BJ (cell line): ENCODE data around the gene FBP1. TPM values are rescaled to one million over a fixed set of nuclear protein-coding genes. Genes with fewer than 3 reads are reported as not detected.

ENCODE experiments used
- CTCF ChIA-PET: fragments of 350-600 bp; formaldehyde crosslinking; extraction: SDS; loops from one replicate; lab custom pipeline; 2021; ENCODE audit warnings: antibody characterized with exemption, inconsistent platforms; lab: Yijun Ruan, JAX
- POLR2A ChIA-PET: fragments of 300-600 bp; sonication (Branson Sonifier 250); formaldehyde crosslinking; extraction: SDS; loops from one replicate; lab custom pipeline; 2021; ENCODE audit warnings: antibody characterized with exemption; lab: Charles Lee
- DNase-seq: peaks from one replicate; pipeline ENCODE4 v3.0.0-alpha.2; 2011; ENCODE audit warnings: low read depth
- H3K27me3 ChIP-seq: 2 replicates; pipeline ENCODE4 v1.6.0; 2011; ENCODE audit warnings: low read length; ENCODE audit not compliant: control insufficient read depth, insufficient read depth
- H3K36me3 ChIP-seq: 2 replicates; pipeline ENCODE4 v1.5.1; 2011; ENCODE audit warnings: low read length; ENCODE audit not compliant: control insufficient read depth, insufficient read depth
- H3K4me3 ChIP-seq: 2 replicates; pipeline ENCODE4 v1.5.1; 2011; ENCODE audit warnings: low read depth, mild to moderate bottlenecking, control low read depth, low read length
- polyA plus RNA-seq: library from polyadenylated mRNA; depleted of rRNA; stranded (reverse); fragments of >200 nt; gene quantifications from 2 replicates; pipeline ENCODE4 v1.2.3, GENCODE V29; 2011
- TF ChIP-seq, protein P1 (sequence below): IDR thresholded peaks from 2 replicates; pipeline ENCODE4 v1.5.1; 2011; ENCODE audit warnings: low read depth, mild to moderate bottlenecking, control low read depth, inconsistent platforms, low read length, moderate library complexity; ENCODE audit not compliant: insufficient read depth

Gene FBP1
- polyA plus RNA-seq, 1 experiment, result 0.15 TPM

DNA sequence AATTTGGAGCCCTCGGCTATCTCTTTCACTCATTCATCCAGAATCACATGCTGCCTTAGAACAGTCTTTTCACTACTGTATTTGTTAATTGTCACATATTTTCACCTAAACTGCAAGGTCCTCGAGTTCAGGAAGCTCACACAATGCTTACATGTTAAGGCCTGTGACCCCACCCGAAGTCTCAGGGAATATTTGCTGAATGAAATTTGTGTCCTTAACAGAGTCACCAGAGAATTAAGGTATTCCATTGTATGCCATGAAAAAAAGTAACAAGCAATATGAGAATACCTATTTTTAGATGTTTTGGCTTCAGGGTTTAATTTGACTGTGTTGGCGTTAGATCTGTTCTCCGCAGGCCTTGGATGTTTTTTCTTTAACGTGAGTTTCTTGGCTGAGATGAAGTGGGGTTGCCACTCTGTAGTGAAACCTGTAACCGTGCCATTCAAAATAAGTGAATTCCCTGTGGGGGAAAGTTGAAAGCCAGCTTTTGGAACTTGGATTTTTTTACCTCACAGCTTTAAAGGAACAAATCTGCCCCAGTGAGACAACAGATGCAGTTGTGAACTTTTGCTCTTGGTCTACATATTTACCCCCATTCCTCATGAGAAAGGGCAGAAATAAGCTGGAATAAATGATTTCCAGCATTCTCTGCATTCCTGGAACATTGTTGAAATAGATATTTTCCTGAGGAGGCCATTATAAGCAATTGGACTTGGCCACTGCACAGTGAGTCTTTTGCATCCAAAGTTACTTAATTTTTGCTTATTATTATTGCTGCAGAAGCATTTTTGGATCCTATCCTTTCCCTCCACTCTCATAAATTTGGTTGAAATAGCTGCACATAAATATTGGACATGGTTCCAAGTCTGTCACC is 35.9 kb upstream of the FBP1 start:
- POLR2A ChIA-PET, result interaction anchor here (0.6 to 0.7 kb wide), 2 partner anchors 101 to 243 kb away, joined by 3 to 4 read pairs; no protein-coding TSS in a partner anchor
- TF ChIP-seq, protein P1, sequence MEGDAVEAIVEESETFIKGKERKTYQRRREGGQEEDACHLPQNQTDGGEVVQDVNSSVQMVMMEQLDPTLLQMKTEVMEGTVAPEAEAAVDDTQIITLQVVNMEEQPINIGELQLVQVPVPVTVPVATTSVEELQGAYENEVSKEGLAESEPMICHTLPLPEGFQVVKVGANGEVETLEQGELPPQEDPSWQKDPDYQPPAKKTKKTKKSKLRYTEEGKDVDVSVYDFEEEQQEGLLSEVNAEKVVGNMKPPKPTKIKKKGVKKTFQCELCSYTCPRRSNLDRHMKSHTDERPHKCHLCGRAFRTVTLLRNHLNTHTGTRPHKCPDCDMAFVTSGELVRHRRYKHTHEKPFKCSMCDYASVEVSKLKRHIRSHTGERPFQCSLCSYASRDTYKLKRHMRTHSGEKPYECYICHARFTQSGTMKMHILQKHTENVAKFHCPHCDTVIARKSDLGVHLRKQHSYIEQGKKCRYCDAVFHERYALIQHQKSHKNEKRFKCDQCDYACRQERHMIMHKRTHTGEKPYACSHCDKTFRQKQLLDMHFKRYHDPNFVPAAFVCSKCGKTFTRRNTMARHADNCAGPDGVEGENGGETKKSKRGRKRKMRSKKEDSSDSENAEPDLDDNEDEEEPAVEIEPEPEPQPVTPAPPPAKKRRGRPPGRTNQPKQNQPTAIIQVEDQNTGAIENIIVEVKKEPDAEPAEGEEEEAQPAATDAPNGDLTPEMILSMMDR, result no peak
- Histone ChIP-seq H3K36me3 (no peaks in the 10 kb centered on the region), H3K4me3 (no peak overlapping the region), H3K27me3 (no peaks in the 10 kb centered on the region)
- DNase-seq, result peak; percentile 93
- CTCF ChIA-PET, result interaction anchor here (0.9 to 20.6 kb wide), 3 partner anchors 333 to 464 kb away, joined by 3 to 377 read pairs (median 3); no protein-coding TSS in a partner anchor

DNA sequence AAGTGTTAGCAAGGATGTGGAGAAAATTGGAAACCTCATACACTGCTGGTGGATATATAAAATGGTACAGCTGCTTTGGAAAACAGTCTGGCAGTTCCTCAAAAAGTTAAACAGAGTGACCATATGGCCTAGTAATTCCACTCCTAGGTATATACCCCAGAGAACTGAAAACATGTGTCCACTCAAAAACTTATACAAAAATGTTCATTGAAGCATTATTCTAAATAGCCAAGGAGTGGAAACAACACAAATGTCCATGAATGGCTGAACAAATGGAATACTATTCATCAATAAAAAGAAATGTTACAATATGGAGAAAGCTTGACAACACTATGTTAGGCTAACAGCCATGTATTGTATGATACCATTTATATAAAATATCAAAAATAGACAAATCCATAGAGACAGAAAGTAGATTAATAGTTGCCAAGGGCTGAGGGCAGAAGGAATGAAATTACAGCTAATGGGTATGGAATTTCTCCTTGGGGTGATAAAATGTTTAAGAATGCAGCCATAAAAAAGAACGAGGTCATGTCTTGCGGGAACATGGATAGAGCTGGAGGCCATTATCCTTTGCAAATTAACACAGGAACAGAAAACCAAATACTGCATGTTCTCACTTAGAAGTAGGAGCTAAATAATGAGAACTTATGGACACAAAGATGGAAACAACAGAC is 33.6 kb upstream of the FBP1 start:
- Histone ChIP-seq H3K36me3 (no peaks in the 10 kb centered on the region), H3K27me3 (no peaks in the 10 kb centered on the region), H3K4me3 (no peak overlapping the region)
- CTCF ChIA-PET, result interaction anchor here (0.6 to 20.6 kb wide), 6 partner anchors 9 to 1545 kb away, joined by 3 to 377 read pairs (median 4); partner anchors contain the start of gene AOPEP
- peak; percentile 59 for DNase-seq
- TF ChIP-seq, protein P1, result no peak
- POLR2A ChIA-PET, result interaction anchor here (0.6 kb wide), 1 partner anchor 412 kb away, joined by 4 read pairs; no protein-coding TSS in a partner anchor

DNA sequence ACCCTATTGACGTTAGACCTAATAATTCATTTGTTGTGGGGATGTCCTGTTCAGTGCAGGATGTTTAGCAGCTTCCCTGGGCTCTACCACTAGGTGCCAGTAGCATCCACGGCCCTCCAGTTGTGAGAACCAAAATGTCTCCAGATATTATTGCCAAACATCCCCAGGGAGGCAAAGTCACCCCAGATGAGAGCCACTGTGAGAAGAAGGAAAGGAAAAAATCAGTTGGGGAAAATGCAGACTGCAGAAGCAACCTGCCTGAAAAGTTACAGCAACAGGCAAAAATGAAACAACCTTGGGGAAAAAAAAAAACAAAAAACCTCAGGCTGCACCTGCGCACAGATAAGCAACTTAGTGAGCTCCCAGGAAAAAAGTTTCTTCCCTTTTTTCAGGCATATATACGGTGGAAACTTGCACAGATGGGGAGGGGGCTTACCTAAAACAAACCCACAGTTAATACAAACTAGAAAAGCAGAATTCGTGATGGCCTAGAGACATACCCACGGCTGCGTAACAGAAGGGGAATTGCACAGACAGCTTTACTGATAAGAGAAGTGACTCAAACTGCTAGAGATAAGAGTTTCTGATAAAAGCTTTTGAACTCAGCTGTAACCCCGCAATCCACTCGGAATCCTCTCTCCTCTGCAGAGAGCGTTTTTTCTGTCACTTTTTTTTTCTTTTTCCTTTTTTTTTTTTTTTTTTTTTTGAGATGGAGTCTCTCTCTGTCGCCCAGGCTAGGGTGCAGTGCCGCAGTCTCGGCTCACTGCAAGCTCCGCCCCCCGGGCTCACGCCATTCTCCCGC is 29.8 kb upstream of the FBP1 start:
- DNase-seq, result no peak
- TF ChIP-seq, protein P1, result peak; percentile 98
- CTCF ChIA-PET, result interaction anchor here (0.5 to 20.6 kb wide), 18 partner anchors 9 to 1330 kb away, joined by 3 to 377 read pairs (median 3); no protein-coding TSS in a partner anchor
- Histone ChIP-seq H3K36me3 (no peaks in the 10 kb centered on the region), H3K27me3 (no peaks in the 10 kb centered on the region), H3K4me3 (no peak overlapping the region)
- POLR2A ChIA-PET, result no interaction called here

DNA sequence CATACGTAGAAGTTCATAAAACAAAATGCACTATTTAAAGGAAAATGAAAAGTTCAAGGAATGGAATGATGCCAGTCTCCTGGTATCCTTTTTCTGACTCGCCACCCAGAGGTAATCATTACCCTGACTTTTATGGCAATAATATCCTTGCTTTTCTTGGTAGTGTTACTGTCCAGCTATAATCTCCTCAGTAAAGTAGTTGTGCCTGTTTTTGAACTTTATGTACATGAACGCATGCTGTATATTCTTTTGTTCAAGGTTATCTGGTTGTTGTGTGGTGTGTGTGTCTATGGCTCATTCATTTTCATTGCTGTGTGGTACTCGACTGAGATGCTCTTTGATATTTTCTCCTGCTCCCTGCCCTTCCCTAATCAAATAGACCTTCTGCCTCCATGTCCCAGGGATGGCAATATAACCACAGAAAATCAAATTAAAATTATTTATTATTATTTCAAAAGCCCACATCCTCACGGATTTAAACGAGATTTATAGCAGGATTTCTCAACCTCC is 29.2 kb upstream of the FBP1 start:
- TF ChIP-seq, protein P1, result no peak
- ChIA-PET POLR2A (no interaction called here), CTCF (interaction anchor here (0.5 to 20.6 kb wide), 19 partner anchors 8 to 1331 kb away, joined by 3 to 377 read pairs (median 3); no protein-coding TSS in a partner anchor)
- Histone ChIP-seq H3K36me3 (no peaks in the 10 kb centered on the region), H3K27me3 (no peaks in the 10 kb centered on the region), H3K4me3 (no peak overlapping the region)
- DNase-seq, result no peak
